ENCODE results near the gene SNAPIN. TPM values are rescaled to one million over a fixed set of nuclear protein-coding genes. Genes with fewer than 3 reads are reported as not detected.
A peak's percentile ranks its signal among the peaks of the same experiment; 100 is the strongest.

The SNAPIN gene
- total and polyA plus RNA-seq, 9 donors = 48.4 to 53.0 (median 50.1) TPM

DNA sequence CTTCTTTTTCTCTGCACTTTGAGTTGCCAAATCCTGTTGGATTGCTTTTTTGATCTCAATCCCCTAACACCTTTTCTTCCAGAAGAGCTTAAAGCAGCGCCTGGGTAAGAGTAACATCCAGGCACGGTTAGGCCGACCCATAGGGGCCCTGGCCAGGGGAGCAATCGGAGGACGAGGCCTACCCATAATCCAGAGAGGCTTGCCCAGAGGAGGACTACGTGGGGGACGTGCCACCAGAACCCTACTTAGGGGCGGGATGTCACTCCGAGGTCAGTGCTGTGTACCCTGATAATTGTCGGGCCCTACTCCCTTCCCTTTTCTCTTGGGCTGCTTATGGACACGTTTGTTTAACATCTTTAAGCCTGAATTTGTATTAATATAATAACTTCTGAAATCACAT is 16.3 kb upstream of the SNAPIN start:
- Histone ChIP-seq H3K36me3 (ENCODE audit: control insufficient read depth, insufficient read depth, low read length) (peaks cover 87% of the 10 kb centered on the region), H3K27ac (ENCODE audit: low read length) (no peak overlapping the region), H3K27me3 (ENCODE audit: control insufficient read depth, insufficient read depth, low read length) (no peaks in the 10 kb centered on the region), H3K4me1 (ENCODE audit: control insufficient read depth, insufficient read depth, low read length) (peaks cover 2% of the 10 kb centered on the region), H3K4me3 (ENCODE audit: low read length) (no peak overlapping the region), H3K9me3 (replicated peaks; ENCODE audit: control insufficient read depth, low read depth, low read length) (no peaks in the 10 kb centered on the region)
- DNase-seq = no peak
- 87% methylated on average over 7 of the region's 11 CpGs for WGBS (ENCODE audit: insufficient coverage)

DNA sequence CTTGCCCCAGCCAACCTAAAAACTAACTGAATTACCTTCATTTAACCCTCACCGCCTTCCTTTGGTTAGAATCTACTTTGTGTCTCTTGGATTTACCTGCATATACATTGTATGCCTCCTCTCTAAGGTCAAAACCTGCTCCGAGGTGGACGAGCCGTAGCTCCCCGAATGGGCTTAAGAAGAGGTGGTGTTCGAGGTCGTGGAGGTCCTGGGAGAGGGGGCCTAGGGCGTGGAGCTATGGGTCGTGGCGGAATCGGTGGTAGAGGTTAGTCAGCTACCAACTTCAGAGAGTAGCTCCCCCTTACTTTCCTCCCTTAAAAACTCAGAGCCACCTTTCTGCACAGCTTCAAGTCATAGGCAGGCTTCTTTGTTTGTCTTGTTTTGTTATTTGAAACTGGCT is 15.4 kb upstream of the SNAPIN start:
- Histone ChIP-seq H3K4me3 (ENCODE audit: low read length) (no peak overlapping the region), H3K36me3 (ENCODE audit: control insufficient read depth, insufficient read depth, low read length) (peaks cover 80% of the 10 kb centered on the region), H3K9me3 (replicated peaks; ENCODE audit: control insufficient read depth, low read depth, low read length) (no peaks in the 10 kb centered on the region), H3K27me3 (ENCODE audit: control insufficient read depth, insufficient read depth, low read length) (no peaks in the 10 kb centered on the region), H3K27ac (ENCODE audit: low read length) (no peak overlapping the region), H3K4me1 (ENCODE audit: control insufficient read depth, insufficient read depth, low read length) (peaks cover 5% of the 10 kb centered on the region)
- DNase-seq = no peak
- no CpG with 5 or more reads among the region's 11 CpGs for WGBS (ENCODE audit: insufficient coverage)

DNA sequence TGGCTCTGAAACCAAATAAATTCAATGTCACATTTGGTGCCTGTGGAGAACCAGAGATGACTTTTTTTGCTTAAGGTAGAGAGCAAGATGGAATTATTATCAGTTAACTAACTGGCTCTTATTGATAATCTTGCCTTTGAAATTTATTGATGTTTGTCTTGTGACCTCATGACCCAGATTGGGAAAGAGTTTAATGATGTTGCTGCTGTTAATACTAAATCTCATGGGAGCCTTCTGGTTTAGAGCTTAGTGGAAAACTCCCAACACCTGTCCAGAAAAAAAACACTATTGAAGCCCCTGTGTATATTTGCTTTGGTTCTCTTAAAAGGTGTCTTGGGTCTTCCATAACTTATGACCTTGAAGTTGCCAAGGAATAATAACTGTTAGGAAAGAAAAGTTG is 14.7 kb upstream of the SNAPIN start:
- H3K27me3 ChIP-seq (ENCODE audit: control insufficient read depth, insufficient read depth, low read length) = no peaks in the 10 kb centered on the region
- DNase-seq = no peak
- no peak overlapping the region for H3K4me3 ChIP-seq (ENCODE audit: low read length)
- peaks cover 8% of the 10 kb centered on the region for H3K4me1 ChIP-seq (ENCODE audit: control insufficient read depth, insufficient read depth, low read length)
- H3K9me3 ChIP-seq (replicated peaks; ENCODE audit: control insufficient read depth, low read depth, low read length) = no peaks in the 10 kb centered on the region
- H3K27ac ChIP-seq (ENCODE audit: low read length) = no peak overlapping the region
- peaks cover 78% of the 10 kb centered on the region for H3K36me3 ChIP-seq (ENCODE audit: control insufficient read depth, insufficient read depth, low read length)

DNA sequence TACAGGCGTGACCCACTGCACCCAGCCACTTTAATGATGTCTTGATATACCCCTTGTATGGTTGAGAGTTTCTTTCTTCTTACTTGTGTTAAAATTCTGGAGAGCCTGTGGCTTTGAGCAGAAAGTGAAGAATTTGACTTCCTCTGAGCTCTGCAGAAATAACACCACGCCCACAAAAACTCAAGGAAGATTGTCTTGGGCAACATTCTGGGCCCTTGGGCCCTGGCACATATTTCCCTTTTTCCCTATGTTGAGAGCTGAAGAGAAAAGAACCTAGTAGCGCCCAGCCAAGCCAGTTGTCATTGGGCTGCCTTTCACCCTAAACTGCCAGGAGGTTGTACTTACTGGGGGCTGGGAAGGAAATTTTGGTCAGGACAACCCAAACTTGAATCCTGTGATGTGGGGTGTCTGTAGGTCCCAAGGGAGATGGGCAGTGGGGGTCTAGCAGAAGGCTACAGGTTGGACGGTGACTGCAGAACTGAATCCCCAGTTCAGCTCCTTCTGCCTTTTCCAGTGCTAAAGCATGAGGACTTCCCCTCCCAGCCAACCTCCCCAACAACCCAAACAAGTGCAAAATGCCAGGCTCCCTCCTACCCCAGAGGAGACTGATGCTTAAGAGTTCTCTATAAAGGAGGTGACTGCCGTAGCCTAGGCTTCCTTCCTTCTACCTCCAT is 11.7 kb upstream of the SNAPIN start:
- 60% methylated on average over 1 of the region's 5 CpGs for WGBS (ENCODE audit: insufficient coverage)
- Histone ChIP-seq H3K4me1 (ENCODE audit: control insufficient read depth, insufficient read depth, low read length) (peaks cover 25% of the 10 kb centered on the region), H3K36me3 (ENCODE audit: control insufficient read depth, insufficient read depth, low read length) (peaks cover 51% of the 10 kb centered on the region), H3K27me3 (ENCODE audit: control insufficient read depth, insufficient read depth, low read length) (no peaks in the 10 kb centered on the region), H3K4me3 (ENCODE audit: low read length) (no peak overlapping the region), H3K27ac (ENCODE audit: low read length) (peak overlapping the region; percentile 35), H3K9me3 (replicated peaks; ENCODE audit: control insufficient read depth, low read depth, low read length) (no peaks in the 10 kb centered on the region)
- DNase-seq = peak; percentile 65

DNA sequence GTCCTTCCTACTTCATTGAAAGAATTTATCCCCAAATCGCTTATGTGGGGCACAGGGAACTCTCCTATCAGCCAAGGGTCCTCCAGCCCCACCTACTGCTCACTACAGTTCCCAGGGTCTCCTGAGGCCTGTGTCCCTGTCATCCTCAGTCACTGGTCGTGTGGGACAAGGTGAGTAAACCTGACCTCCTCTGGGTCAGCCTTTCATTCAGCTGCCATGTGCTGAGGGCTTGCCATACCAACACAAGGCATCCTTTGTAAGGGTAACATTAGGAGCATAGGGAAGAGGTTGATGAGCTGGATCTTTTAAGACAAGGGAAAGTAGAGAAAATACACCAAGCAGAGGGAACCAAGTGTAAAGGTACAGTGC is 11.2 kb upstream of the SNAPIN start:
- peaks cover 45% of the 10 kb centered on the region for H3K36me3 ChIP-seq (ENCODE audit: control insufficient read depth, insufficient read depth, low read length)
- no peak overlapping the region for H3K4me3 ChIP-seq (ENCODE audit: low read length)
- no peak for DNase-seq
- H3K27ac ChIP-seq (ENCODE audit: low read length) = peak overlapping the region; percentile 35
- H3K4me1 ChIP-seq (ENCODE audit: control insufficient read depth, insufficient read depth, low read length) = peaks cover 27% of the 10 kb centered on the region
- 60% methylated on average over 2 of the region's 2 CpGs for WGBS (ENCODE audit: insufficient coverage)
- no peaks in the 10 kb centered on the region for H3K27me3 ChIP-seq (ENCODE audit: control insufficient read depth, insufficient read depth, low read length)
- no peaks in the 10 kb centered on the region for H3K9me3 ChIP-seq (replicated peaks; ENCODE audit: control insufficient read depth, low read depth, low read length)

DNA sequence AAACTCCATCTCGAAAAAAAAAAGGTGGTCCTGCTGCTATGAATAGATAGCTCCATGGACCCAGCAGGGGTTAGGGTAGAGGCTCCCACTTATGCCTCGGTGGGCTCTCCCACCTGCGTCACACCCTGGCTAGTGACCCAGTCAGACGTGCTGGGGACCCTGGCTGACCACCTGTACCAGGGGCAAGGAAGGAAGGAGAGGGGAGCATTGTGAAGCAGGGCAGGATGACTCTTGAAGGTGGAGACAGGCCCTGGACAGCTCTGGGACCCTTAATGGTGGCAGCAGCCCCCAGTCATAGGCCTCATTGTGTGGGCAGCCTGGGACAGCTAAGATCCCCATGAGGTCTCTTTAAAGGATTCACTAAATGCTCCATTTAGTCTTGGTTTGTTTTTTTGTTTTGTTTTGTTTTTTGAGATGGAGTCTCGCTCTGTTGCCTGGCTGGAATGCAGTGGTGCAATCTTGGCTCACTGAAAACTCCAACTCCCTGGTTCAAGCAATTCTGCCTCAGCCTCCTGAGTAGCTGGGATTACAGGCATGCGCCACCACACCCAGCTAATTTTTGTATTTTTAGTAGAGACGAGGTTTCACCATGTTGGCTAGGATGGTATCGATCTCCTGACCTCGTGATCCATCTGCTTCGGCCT is 10.4 kb upstream of the SNAPIN start:
- Histone ChIP-seq H3K27ac (ENCODE audit: low read length) (no peak overlapping the region), H3K4me1 (ENCODE audit: control insufficient read depth, insufficient read depth, low read length) (peaks cover 29% of the 10 kb centered on the region)
- WGBS (ENCODE audit: insufficient coverage) = 94% methylated on average over 3 of the region's 10 CpGs

DNA sequence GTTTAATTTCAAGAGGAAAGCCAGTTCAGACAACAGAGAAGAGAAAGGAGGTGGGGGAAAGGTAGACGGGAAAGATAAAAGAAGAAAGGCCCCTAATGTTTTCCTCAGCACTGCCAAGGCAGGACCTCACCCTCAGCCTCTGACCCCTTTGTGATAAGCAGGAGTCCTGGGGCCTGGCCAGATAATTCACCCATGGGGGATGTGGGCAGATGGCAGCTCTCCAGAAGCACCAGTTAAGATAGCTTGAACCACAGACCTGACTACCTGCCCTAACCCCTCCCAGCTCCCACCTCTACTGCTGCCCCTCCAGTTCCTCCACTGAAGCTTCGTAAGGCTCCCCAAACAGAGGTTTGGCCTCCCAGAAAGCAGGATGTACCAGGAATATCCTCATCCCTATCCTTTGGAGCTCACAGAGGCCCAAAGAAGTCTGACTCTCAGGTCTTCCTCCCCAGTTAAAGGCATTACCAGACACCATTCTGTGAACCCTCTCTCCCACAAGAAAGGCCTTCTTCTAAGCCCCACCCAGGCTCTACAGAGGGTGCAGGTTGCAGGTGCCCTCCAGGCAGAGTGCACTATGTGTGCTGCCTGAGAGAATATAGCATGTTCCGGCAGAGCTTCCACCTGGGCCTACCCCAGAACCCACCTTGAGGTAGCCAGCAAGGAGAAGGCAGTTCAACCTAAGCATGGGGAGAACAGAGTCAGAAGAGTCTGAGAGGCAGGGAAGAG is 9.2 kb upstream of the SNAPIN start:
- peaks cover 30% of the 10 kb centered on the region for H3K4me1 ChIP-seq (ENCODE audit: control insufficient read depth, insufficient read depth, low read length)
- no peaks in the 10 kb centered on the region for H3K9me3 ChIP-seq (replicated peaks; ENCODE audit: control insufficient read depth, low read depth, low read length)
- no peak for DNase-seq
- no peaks in the 10 kb centered on the region for H3K27me3 ChIP-seq (ENCODE audit: control insufficient read depth, insufficient read depth, low read length)
- H3K27ac ChIP-seq (ENCODE audit: low read length) = peak overlapping the region; percentile 39
- H3K4me3 ChIP-seq (ENCODE audit: low read length) = no peak overlapping the region
- 63% methylated on average over 1 of the region's 3 CpGs for WGBS (ENCODE audit: insufficient coverage)
- H3K36me3 ChIP-seq (ENCODE audit: control insufficient read depth, insufficient read depth, low read length) = peaks cover 27% of the 10 kb centered on the region

More for the DNA sequence above, 10.4 kb upstream of the SNAPIN start:
- no peak overlapping the region for H3K4me3 ChIP-seq (ENCODE audit: low read length)
- DNase-seq = no peak
- H3K36me3 ChIP-seq (ENCODE audit: control insufficient read depth, insufficient read depth, low read length) = peaks cover 38% of the 10 kb centered on the region
- H3K27me3 ChIP-seq (ENCODE audit: control insufficient read depth, insufficient read depth, low read length) = no peaks in the 10 kb centered on the region
- no peaks in the 10 kb centered on the region for H3K9me3 ChIP-seq (replicated peaks; ENCODE audit: control insufficient read depth, low read depth, low read length)

DNA sequence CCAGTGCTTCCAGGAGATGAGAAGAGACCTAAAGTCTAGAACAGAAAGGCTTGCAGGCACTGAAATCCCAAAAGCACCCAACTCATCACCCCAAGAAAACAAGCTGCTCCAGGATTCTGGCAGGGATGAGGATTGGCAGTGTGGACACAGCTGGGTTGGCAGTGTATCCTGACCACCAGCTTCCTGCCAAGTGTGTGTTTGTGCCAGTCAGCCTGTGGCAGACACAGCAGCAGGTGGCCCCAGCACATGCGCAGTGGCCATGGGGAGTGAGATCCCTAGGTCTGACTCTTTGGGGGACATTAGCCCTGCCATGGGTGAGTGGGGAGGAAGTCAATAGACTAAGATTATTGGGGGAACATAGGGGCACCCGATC is 8.7 kb upstream of the SNAPIN start:
- H3K9me3 ChIP-seq (replicated peaks; ENCODE audit: control insufficient read depth, low read depth, low read length) = no peaks in the 10 kb centered on the region

DNA sequence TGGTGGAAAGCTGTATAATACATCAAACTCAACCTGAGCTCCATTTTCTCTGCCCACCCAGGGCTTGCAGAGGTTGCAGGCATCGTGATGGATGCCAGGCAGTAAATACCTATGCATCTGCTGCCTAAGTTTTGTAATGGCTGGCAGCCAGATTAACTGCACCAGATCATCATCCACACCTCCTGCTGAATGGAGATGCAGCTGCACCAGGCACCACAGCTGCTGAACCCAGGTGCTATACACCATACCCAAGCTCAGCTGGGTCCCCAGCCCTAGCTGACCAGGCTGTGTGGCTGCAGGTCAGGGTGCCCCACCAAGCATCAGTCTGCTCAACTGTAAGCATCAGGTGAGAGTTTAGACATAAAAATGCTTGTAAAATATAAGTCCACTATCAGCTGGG is 6.7 kb upstream of the SNAPIN start:
- Histone ChIP-seq H3K4me1 (ENCODE audit: control insufficient read depth, insufficient read depth, low read length) (peaks cover 30% of the 10 kb centered on the region), H3K36me3 (ENCODE audit: control insufficient read depth, insufficient read depth, low read length) (peaks cover 7% of the 10 kb centered on the region), H3K9me3 (replicated peaks; ENCODE audit: control insufficient read depth, low read depth, low read length) (no peaks in the 10 kb centered on the region), H3K27ac (ENCODE audit: low read length) (no peak overlapping the region), H3K4me3 (ENCODE audit: low read length) (no peak overlapping the region), H3K27me3 (ENCODE audit: control insufficient read depth, insufficient read depth, low read length) (no peaks in the 10 kb centered on the region)
- DNase-seq = no peak
- no CpG with 5 or more reads among the region's 1 CpG for WGBS (ENCODE audit: insufficient coverage)

More for the DNA sequence above, 8.7 kb upstream of the SNAPIN start:
- H3K4me3 ChIP-seq (ENCODE audit: low read length) = no peak overlapping the region
- H3K27me3 ChIP-seq (ENCODE audit: control insufficient read depth, insufficient read depth, low read length) = no peaks in the 10 kb centered on the region
- H3K27ac ChIP-seq (ENCODE audit: low read length) = peak overlapping the region; percentile 39
- H3K36me3 ChIP-seq (ENCODE audit: control insufficient read depth, insufficient read depth, low read length) = peaks cover 26% of the 10 kb centered on the region
- H3K4me1 ChIP-seq (ENCODE audit: control insufficient read depth, insufficient read depth, low read length) = peaks cover 30% of the 10 kb centered on the region
- peak; percentile 85 for DNase-seq
- WGBS (ENCODE audit: insufficient coverage) = 83% methylated on average over 2 of the region's 2 CpGs

DNA sequence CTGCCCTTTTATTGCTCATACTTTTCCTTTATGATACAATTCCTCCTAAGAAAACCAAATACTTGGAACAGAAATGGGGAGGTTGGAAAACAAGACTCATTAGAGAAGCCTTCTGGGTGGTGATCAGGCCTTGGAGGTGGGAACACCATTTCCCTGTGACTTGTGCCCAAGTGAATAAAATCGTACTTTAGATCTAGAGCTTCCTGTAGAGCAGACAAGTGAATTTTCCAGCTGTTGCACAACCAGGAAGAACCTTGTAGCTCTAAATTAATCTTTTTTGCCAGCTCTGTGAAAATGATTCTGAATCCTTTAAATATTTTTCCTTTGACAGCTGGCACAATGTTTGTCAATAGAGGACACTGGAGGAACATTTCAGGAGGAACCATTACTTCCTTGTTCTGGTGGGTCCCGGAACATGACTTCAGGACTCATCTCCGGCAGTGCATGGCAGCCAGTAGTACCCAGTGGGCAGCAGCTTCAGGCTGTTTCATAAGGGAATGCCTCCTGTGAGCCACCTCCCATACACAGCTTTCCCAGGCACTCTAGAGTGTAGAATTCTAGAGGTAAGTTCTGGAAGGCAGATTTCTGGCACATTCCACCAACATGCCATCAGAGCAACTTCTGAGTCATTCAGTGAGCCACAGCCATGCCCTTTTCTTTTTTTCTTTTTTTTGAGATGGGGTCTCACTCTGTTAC is 5.5 kb upstream of the SNAPIN start:
- no peak overlapping the region for H3K4me3 ChIP-seq (ENCODE audit: low read length)
- 44% methylated on average over 3 of the region's 3 CpGs for WGBS (ENCODE audit: insufficient coverage)
- H3K27me3 ChIP-seq (ENCODE audit: control insufficient read depth, insufficient read depth, low read length) = no peaks in the 10 kb centered on the region
- H3K9me3 ChIP-seq (replicated peaks; ENCODE audit: control insufficient read depth, low read depth, low read length) = no peaks in the 10 kb centered on the region
- H3K4me1 ChIP-seq (ENCODE audit: control insufficient read depth, insufficient read depth, low read length) = peaks cover 26% of the 10 kb centered on the region
- no peaks in the 10 kb centered on the region for H3K36me3 ChIP-seq (ENCODE audit: control insufficient read depth, insufficient read depth, low read length)
- DNase-seq = peak; percentile 54
- peak overlapping the region; percentile 42 for H3K27ac ChIP-seq (ENCODE audit: low read length)

Data from muscle of leg (tissue), 11 donors.